ENCODE measurements around the gene ACAP1.

Gene ACAP1

DNA sequence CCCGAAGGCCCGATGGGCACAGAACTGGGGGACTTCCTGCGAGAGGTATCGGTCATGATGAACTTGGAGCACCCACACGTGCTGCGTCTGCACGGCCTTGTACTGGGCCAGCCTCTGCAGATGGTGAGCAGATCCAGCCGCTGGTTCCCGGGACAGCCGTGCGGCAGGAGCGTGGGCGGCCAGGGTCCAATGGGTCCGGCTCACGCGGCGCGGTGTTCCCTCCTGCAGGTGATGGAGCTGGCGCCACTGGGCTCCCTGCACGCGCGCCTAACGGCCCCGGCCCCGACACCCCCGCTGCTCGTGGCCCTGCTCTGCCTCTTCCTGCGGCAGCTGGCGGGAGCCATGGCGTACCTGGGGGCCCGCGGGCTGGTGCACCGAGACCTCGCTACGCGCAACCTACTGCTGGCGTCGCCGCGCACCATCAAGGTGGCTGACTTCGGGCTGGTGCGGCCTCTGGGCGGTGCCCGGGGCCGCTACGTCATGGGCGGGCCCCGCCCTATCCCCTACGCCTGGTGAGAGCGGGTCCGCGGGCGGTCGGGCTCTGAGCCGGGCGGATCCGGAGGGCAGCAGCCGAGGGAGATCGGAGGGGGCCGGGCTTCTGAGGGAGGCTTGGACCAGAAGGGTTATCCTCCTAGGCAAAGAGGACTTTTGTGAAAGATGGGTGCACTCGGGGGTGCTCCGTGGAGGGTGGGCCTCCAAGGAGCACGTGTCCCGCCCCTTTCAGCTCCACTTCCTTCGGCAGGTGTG is 47.6 kb downstream of the ACAP1 start:
- no peak for TF ChIP-seq CTCF (conservative IDR thresholded peaks at IDR 0.05; ENCODE audit: low read depth, low read length)
- H3K4me3 ChIP-seq (ENCODE audit: low read length), result peak overlapping the region; percentile 37

DNA sequence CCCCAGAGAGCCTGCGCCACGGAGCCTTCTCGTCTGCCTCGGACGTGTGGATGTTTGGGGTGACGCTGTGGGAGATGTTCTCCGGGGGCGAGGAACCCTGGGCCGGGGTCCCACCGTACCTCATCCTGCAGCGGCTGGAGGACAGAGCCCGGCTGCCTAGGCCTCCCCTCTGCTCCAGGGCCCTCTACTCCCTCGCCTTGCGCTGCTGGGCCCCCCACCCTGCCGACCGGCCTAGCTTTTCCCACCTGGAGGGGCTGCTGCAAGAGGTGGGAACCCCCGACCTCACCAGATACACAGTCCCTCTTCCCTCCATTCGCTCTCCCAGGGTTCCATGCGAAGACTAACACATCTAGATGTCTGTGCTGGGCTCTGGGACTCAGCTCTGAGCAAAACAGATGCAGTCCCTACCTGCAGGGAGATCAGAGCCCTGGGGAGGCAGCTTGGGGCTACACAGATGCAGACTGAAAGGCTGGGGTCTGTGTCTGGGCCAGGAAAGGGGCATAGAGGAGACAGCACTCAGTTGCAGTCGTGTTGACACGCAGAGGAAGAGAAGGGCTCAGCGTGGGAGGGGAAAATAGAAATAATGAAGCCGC is 48.3 kb downstream of the ACAP1 start:
- H3K4me3 ChIP-seq (ENCODE audit: low read length), result peak overlapping the region; percentile 37
- no peak for DNase-seq (ENCODE audit: low read depth)
- TF ChIP-seq CTCF (conservative IDR thresholded peaks at IDR 0.05; ENCODE audit: low read depth, low read length), result no peak

More for the DNA sequence above, 47.6 kb downstream of the ACAP1 start:
- DNase-seq (ENCODE audit: low read depth), result no peak

GRCh38 chr17:7388856-7389255 is 52.5 kb downstream of the ACAP1 start:
- no peak for TF ChIP-seq CTCF (conservative IDR thresholded peaks at IDR 0.05; ENCODE audit: low read depth, low read length)
- H3K4me3 ChIP-seq (ENCODE audit: low read length), result no peak overlapping the region
- no peak for DNase-seq (ENCODE audit: low read depth)

GRCh38 chr17:7389924-7390910 is 53.9 kb downstream of the ACAP1 start:
- no peak overlapping the region for H3K4me3 ChIP-seq (ENCODE audit: low read length)
- no peak for TF ChIP-seq CTCF (conservative IDR thresholded peaks at IDR 0.05; ENCODE audit: low read depth, low read length)
- DNase-seq (ENCODE audit: low read depth), result no peak

DNA sequence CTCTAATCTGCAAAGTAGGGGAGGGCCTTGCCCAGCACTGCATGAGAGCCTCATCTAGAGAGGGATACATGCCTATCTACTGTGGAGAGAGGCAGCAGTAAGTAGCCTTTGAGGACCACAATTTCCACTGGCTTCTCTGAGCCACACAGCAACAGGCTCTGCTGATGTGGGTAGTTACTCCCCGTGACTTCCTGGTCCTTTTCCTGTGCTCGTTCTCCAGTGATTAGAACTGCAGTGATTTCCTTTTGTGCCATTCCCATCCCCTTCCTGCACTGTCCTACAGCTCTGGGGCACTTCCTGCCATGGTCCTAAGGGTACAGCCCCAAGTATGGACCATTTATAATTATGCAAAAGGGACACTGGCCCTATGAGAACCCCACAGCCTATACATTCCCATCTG is 55.0 kb downstream of the ACAP1 start:
- no peak for TF ChIP-seq CTCF (conservative IDR thresholded peaks at IDR 0.05; ENCODE audit: low read depth, low read length)
- no peak for DNase-seq (ENCODE audit: low read depth)
- H3K4me3 ChIP-seq (ENCODE audit: low read length), result no peak overlapping the region

DNA sequence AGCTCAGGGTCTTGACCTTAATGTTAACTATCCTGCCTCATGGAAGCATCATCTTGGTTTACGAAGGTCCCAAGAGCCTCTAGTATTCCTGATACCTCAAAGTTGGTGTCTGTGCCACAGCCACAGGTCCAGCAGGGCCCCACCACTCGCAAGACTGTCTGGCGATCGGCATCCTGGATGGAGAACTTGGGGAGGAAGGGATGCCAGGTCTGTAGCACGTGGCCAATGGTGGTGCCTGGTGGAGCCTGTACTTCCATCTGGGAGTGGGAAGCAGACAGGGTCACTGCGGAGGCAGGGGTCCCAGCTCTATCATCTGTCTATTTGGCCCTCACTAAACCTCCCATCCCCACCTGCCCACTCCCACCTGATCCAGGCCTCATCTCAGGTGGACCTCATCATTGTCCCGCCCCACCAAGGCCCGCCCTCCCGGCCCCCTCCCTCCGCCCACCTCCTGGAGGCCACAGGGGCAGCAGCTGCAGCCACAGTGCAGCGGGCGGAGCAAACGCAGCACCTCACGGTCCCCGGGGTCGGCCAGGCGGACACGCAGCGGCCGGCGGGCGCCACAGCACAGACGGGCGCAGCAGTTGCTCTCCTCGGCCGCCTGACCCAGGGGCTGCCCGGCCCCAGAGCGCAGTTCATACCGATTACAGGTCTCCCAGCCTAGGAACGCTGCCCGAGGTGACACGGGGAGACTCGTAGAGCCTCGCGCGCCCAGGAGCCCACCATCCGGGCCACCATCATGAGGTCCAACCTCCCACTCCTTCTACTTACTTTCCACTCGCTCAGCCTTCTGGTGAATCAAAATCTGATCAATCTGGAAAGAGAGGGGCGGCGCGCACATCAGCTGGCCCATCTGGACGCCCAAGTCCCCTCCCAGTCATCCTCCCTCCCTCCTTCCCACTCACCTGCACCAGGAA is 56.6 kb downstream of the ACAP1 start:
- no peak for TF ChIP-seq CTCF (conservative IDR thresholded peaks at IDR 0.05; ENCODE audit: low read depth, low read length)
- DNase-seq (ENCODE audit: low read depth), result no peak
- peak overlapping the region; percentile 85 for H3K4me3 ChIP-seq (ENCODE audit: low read length)
